IMR-90 (cell line): ENCODE results near the gene CYP19A1.

Experiments
- BHLHE40 ChIP-seq: fragments of 150-350 bp; IDR thresholded peaks from 2 replicates; pipeline ENCODE4 v1.6.1; 2016; ENCODE audit warnings: mild to moderate bottlenecking, low read depth, low read length
- CEBPB ChIP-seq: IDR thresholded peaks from 2 replicates; pipeline ENCODE4 v1.6.1; 2012; ENCODE audit warnings: low read depth, low read length, improper control_type of control experiment
- CTCF ChIP-seq: conservative IDR thresholded peaks from 2 replicates; pipeline ENCODE4 v1.5.1; 2012; ENCODE audit warnings: mild to moderate bottlenecking, low read depth, low read length, improper control_type of control experiment
- ELK1 ChIP-seq: fragments of 150-350 bp; IDR thresholded peaks from 2 replicates; pipeline ENCODE4 v1.6.1; 2016; ENCODE audit warnings: low read depth, mild to moderate bottlenecking, low read length, moderate library complexity, borderline replicate concordance
- MAZ ChIP-seq: IDR thresholded peaks from 2 replicates; pipeline ENCODE4 v1.6.1; 2012; ENCODE audit warnings: low read depth, mild to moderate bottlenecking, low read length, improper control_type of control experiment, moderate library complexity, borderline replicate concordance
- POLR2A ChIP-seq: IDR thresholded peaks from 2 replicates; pipeline ENCODE4 v1.6.1; 2012; ENCODE audit warnings: mild to moderate bottlenecking, low read depth, low read length
- RAD21 ChIP-seq: IDR thresholded peaks from 2 replicates; pipeline ENCODE4 v1.6.1; 2012; ENCODE audit warnings: low read length, improper control_type of control experiment
- RCOR1 ChIP-seq: IDR thresholded peaks from 2 replicates; pipeline ENCODE4 v1.6.1; 2012; ENCODE audit warnings: mild to moderate bottlenecking, low read length, improper control_type of control experiment; ENCODE audit not compliant: insufficient replicate concordance
- SMC3 ChIP-seq: fragments of 150-350 bp; IDR thresholded peaks from 2 replicates; pipeline ENCODE4 v1.6.1; 2016; ENCODE audit warnings: low read depth, mild to moderate bottlenecking, antibody characterized with exemption, low read length, moderate library complexity
- USF2 ChIP-seq: fragments of 150-350 bp; IDR thresholded peaks from 2 replicates; pipeline ENCODE4 v1.6.1; 2017; ENCODE audit warnings: mild to moderate bottlenecking, antibody characterized with exemption, low read length, low read depth

GRCh38 chr15:51334011-51334451 lies 4.4 kb downstream of the CYP19A1 start:
- TF ChIP-seq RAD21 (no peak), BHLHE40 (no peak), POLR2A (no peak), ELK1 (no peak), CTCF (no peak), SMC3 (no peak), CEBPB (no peak), RCOR1 (no peak), USF2 (no peak), MAZ (no peak)
